RWPE2 (cell line): ENCODE data around the gene NSF.
A peak's percentile ranks its signal among the peaks of the same experiment; 100 is the strongest.

Experiments used
- ATAC-seq: fragments of 200-7000 bp; cut with Tn5 transposase; 3 replicates; pipeline ENCODE4 v1.9.1; 2021; ENCODE audit warnings: low read depth
- DNase-seq: peaks from one replicate; pipeline ENCODE4 v3.0.0-alpha.2; 2020; ENCODE audit warnings: low spot score
- H3K27ac ChIP-seq: fragments of 450-650 bp; 2 replicates; pipeline ENCODE4 v1.5.1; 2017; ENCODE audit warnings: mild to moderate bottlenecking; ENCODE audit not compliant: poor library complexity, severe bottlenecking
- H3K27me3 ChIP-seq: fragments of 250-450 bp; sonication (Bioruptor Pico); 2 replicates; pipeline ENCODE4 v1.5.1; 2021; ENCODE audit warnings: mild to moderate bottlenecking, moderate library complexity; ENCODE audit not compliant: insufficient read depth, poor library complexity, severe bottlenecking
- H3K36me3 ChIP-seq: fragments of 250-450 bp; sonication (Bioruptor Pico); 2 replicates; pipeline ENCODE4 v1.5.1; 2020; ENCODE audit warnings: low read depth, mild to moderate bottlenecking, moderate library complexity
- H3K4me1 ChIP-seq: fragments of 250-450 bp; sonication (Bioruptor Pico); 2 replicates; pipeline ENCODE4 v1.5.1; 2021; ENCODE audit warnings: mild to moderate bottlenecking, moderate library complexity; ENCODE audit not compliant: insufficient read depth, poor library complexity, severe bottlenecking
- H3K4me3 ChIP-seq: fragments of 250-450 bp; sonication (Bioruptor Pico); 2 replicates; pipeline ENCODE4 v1.5.1; 2021; ENCODE audit warnings: mild to moderate bottlenecking, moderate library complexity; ENCODE audit not compliant: severe bottlenecking
- H3K9me3 ChIP-seq: fragments of 250-450 bp; sonication (Bioruptor Pico); 2 replicates; pipeline ENCODE4 v1.5.1; 2021; ENCODE audit warnings: mild to moderate bottlenecking, moderate library complexity; ENCODE audit not compliant: severe bottlenecking
- TF ChIP-seq, protein P1 (sequence below): fragments of 450-650 bp; IDR thresholded peaks from one replicate; pipeline ENCODE4 v1.5.1; 2017; ENCODE audit warnings: mild to moderate bottlenecking, moderate library complexity; ENCODE audit not compliant: poor library complexity, severe bottlenecking

NSF gene

DNA sequence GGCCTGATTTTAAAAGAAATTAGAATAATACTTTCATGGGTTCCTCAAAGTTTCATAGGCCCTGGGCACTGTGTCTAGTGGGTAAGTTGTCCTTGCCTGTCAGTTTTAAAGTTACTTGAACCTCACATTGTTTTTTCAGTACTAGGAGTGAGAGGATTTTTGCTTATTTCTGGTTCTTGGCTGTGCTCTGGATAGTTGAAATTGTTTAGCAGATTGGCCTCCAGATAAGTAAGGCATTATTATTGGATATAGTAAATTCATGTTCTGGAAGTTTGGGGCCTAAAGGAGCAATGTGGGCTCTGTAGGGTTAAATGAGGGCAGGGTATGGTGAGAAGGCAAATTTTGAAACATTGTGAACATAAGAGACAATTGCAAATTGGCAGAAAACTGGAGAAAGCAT, 149.5 kb downstream of the NSF start:
- ATAC-seq: no peak
- TF ChIP-seq, protein P1, sequence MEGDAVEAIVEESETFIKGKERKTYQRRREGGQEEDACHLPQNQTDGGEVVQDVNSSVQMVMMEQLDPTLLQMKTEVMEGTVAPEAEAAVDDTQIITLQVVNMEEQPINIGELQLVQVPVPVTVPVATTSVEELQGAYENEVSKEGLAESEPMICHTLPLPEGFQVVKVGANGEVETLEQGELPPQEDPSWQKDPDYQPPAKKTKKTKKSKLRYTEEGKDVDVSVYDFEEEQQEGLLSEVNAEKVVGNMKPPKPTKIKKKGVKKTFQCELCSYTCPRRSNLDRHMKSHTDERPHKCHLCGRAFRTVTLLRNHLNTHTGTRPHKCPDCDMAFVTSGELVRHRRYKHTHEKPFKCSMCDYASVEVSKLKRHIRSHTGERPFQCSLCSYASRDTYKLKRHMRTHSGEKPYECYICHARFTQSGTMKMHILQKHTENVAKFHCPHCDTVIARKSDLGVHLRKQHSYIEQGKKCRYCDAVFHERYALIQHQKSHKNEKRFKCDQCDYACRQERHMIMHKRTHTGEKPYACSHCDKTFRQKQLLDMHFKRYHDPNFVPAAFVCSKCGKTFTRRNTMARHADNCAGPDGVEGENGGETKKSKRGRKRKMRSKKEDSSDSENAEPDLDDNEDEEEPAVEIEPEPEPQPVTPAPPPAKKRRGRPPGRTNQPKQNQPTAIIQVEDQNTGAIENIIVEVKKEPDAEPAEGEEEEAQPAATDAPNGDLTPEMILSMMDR: no peak

DNA sequence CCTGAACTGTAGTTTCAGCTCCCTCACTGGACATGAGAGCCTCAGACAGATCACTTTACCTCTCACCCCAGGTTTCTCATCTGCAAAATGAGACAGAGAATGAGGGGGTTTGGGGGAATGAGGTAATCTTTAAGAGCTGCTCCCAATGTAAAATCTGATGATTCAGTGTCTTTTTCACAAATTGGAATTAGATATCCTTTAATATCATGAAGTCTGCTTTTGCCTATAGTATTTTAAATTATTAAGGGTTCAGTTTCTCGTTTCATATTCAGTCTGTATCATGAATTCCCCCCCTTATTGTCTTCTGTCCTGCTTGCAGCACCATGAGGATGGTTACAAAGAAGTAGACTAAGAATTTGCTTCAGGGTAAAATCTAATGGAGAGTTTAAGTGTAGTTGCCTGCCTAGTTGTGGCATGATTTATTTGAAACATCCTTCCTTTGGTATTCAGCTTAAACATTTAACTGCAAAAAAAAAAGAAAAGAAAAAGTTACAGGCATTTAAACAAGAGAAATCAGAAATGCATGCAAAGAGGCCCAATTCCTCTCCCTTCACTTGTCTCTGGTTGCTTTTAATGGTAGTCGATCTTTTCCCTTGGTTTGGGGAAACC, 150.8 kb downstream of the NSF start:
- Histone ChIP-seq H3K9me3 (no peaks in the 10 kb centered on the region), H3K27ac (no peak overlapping the region), H3K4me1 (peaks cover 15% of the 10 kb centered on the region), H3K4me3 (no peak overlapping the region), H3K36me3 (no peaks in the 10 kb centered on the region), H3K27me3 (no peaks in the 10 kb centered on the region)
- TF ChIP-seq, protein P1: no peak
- DNase-seq (no peak), ATAC-seq (no peak)

More for the DNA sequence above, 149.5 kb downstream of the NSF start:
- Histone ChIP-seq H3K9me3 (no peaks in the 10 kb centered on the region), H3K4me3 (no peak overlapping the region), H3K27me3 (no peaks in the 10 kb centered on the region), H3K4me1 (peaks cover 15% of the 10 kb centered on the region), H3K27ac (no peak overlapping the region), H3K36me3 (no peaks in the 10 kb centered on the region)
- no peak for DNase-seq

DNA sequence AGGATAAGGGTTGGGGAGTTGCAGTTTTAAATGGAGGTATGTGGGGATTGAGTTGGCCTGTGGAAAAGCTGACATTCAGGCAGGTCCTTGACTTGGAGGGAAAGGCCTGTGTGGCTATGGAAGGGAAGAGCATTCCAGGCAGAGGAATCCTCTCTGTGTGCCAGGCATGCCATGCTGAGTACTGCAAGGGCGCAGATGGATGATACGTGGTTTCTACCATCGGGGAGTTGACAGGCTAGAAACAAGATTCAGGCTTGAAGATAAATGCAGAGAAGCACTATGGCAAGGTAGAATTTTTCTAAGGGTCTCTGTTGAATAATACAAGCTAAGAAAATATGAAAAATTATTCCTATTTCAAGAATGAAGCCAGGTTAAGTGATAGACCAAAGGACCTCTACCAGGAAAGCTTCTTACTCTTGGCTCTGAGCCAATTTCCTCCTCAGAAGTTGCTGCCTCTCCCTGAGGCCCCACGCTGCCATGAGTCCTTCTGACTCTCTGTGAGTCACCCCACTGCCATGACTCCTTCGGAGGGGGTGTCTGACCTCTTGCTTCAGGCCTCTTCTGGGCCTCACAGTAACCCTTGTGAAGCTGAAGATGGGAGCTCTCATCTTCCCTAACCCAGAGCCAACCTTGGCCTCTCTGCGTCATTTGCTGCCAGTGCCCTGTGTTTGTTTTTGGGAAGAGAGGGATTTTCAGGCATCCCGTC, 152.2 kb downstream of the NSF start:
- peak; percentile 100 for ATAC-seq
- Histone ChIP-seq H3K36me3 (no peaks in the 10 kb centered on the region), H3K4me1 (peaks cover 15% of the 10 kb centered on the region), H3K27me3 (no peaks in the 10 kb centered on the region), H3K9me3 (no peaks in the 10 kb centered on the region), H3K4me3 (no peak overlapping the region), H3K27ac (peak overlapping the region; percentile 24)
- peak; percentile 94 for DNase-seq
- TF ChIP-seq, protein P1: no peak

DNA sequence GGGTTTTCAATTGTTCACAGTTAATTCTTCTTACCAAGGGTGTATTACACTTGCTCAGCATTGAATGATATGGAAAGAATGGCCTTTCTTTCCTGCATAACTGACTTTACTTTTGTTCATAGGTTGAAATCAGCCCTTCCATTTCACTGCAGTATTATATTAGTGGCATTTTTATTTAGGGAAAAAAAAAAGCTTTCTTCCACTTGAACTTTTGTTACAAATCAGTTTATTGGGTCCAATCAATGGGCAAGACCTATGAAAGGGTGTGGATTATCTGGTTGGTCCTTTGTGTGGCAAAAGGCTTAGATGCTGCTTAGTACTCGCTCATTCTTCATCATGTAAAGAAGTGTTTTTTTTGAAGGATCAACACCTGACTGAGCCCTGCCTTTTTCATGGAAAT, 154.0 kb downstream of the NSF start:
- no peak overlapping the region for H3K4me3 ChIP-seq
- TF ChIP-seq, protein P1: no peak
- DNase-seq (no peak), ATAC-seq (no peak)
- H3K36me3 ChIP-seq: no peaks in the 10 kb centered on the region
- H3K4me1 ChIP-seq: peaks cover 15% of the 10 kb centered on the region
- H3K9me3 ChIP-seq: no peaks in the 10 kb centered on the region
- no peaks in the 10 kb centered on the region for H3K27me3 ChIP-seq
- no peak overlapping the region for H3K27ac ChIP-seq

DNA sequence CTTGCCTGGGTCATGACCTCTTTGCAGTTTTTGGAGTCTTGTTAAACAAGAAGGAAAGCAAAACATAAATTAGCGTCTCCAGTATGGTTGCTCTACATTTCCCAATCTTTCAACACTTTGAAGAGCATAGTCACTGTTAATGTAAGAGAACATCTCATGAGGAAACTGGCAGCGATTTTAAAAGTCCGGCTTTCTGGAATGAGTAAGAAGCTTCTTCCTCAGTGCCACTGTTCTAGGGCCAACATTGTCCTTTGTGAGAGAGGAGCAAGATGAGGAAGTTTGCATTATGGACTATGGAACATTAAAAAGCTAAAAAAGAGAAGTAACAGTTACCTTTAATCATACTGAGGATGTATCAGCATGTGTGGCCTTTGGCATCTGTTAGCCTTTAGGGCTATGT, 154.9 kb downstream of the NSF start:
- no peak for ATAC-seq
- Histone ChIP-seq H3K9me3 (no peaks in the 10 kb centered on the region), H3K27me3 (no peaks in the 10 kb centered on the region), H3K4me3 (no peak overlapping the region), H3K4me1 (peaks cover 15% of the 10 kb centered on the region), H3K36me3 (no peaks in the 10 kb centered on the region; the same call in 1 of the 2 replicates), H3K27ac (no peak overlapping the region)
- no peak for DNase-seq
- TF ChIP-seq, protein P1: no peak
